ENCODE results near the gene TFIP11. TPM values are rescaled to one million over a fixed set of nuclear protein-coding genes. Genes with fewer than 3 reads are reported as not detected.
A peak's percentile ranks its signal among the peaks of the same experiment; 100 is the strongest.

The TFIP11 gene
- total and polyA plus RNA-seq, 2 donors (not counting 1 experiment from before 2014, with no cell fraction given), result 33.5 to 82.8 TPM

- H3K4me1 Mint-ChIP-seq, result peaks cover 44% of the 10 kb centered on the region
- H3K27me3 Mint-ChIP-seq, result no peaks in the 10 kb centered on the region
- H3K4me2 ChIP-seq (replicated peaks; ENCODE audit: low read depth, low read length, poor library complexity, severe bottlenecking), result peak overlapping the region; percentile 72
- H3K27ac Mint-ChIP-seq, result peak overlapping the region; percentile 94
- H3K9me3 Mint-ChIP-seq (ENCODE audit: insufficient read depth), result no peaks in the 10 kb centered on the region
- peak; percentile 69 for DNase-seq
- ChIA-PET CTCF (interaction anchor here (0.8 to 3.3 kb wide), 4 partner anchors 22 to 109 kb away, joined by 4 to 13 read pairs (median 6); partner anchors contain the start of gene TFIP11), POLR2A (interaction anchor here (0.6 to 1.9 kb wide), 4 partner anchors 11 to 68 kb away, joined by 3 to 10 read pairs (median 6); partner anchors contain the start of genes HPS4, SRRD and TFIP11)
- H3K79me2 ChIP-seq (ENCODE audit: control insufficient read depth, insufficient read depth, low read length), result no peaks in the 10 kb centered on the region
- H3K9ac ChIP-seq (ENCODE audit: low read length), result peak overlapping the region; percentile 54
- peak overlapping the region; percentile 81 to 90 for H3K27ac ChIP-seq (ENCODE audit: low read length in 2 of 2)
- peak; percentile 64 for ATAC-seq (ENCODE audit: low read depth)
- H3K4me3 ChIP-seq (ENCODE audit: control extremely low read depth in 1 of 5, extremely low read depth in 1 of 5, insufficient read depth in 1 of 5, low read depth in 2 of 5, low read length in 4 of 5), result peak overlapping the region; percentile 7 to 63 (median 30)
- peaks cover 0 to 22% of the 10 kb centered on the region in 2 experiments for H3K36me3 ChIP-seq (replicated peaks in 1 of 2; ENCODE audit: control extremely low read depth in 1 of 2, control insufficient read depth in 1 of 2, extremely low read depth in 1 of 2, insufficient read depth in 2 of 2, low read length in 1 of 2)
- H2AFZ ChIP-seq (ENCODE audit: insufficient read depth, low read depth, low read length, poor library complexity, severe bottlenecking), result peak overlapping the region; percentile 77
- TF ChIP-seq EZH2 (IDR thresholded peaks at IDR 0.05; ENCODE audit: borderline replicate concordance, insufficient read depth, low read depth, low read length, poor library complexity, severe bottlenecking) (no peak), CTCF (IDR thresholded peaks at IDR 0.05) (no peak)
- peak overlapping the region; percentile 73 for H3K4me3 Mint-ChIP-seq
- 10% methylated on average over 6 of the region's 13 CpGs for WGBS (ENCODE audit: insufficient coverage)
- peaks cover 0 to 3% (median 0%) of the 10 kb centered on the region in 3 donors for H3K9me3 ChIP-seq (ENCODE audit: control extremely low read depth in 1 of 3, control insufficient read depth in 2 of 3, insufficient read depth in 1 of 3, low read length in 2 of 3)
- no peaks in the 10 kb centered on the region for H4K20me1 ChIP-seq (ENCODE audit: control insufficient read depth, insufficient read depth, low read length, poor library complexity, severe bottlenecking)
- intact Hi-C loops (cut with micrococcal nuclease), result loop anchor here (1.0 to 5.0 kb wide), 3 partner anchors 22 to 57 kb away; partner anchors contain the start of gene TPST2
- no peaks in the 10 kb centered on the region for H3K27me3 ChIP-seq (replicated peaks in 1 of 4; ENCODE audit: control extremely low read depth in 1 of 4, control insufficient read depth in 3 of 4, insufficient read depth in 4 of 4, low read length in 3 of 4)
- peaks cover 32 to 44% of the 10 kb centered on the region in 2 donors for H3K4me1 ChIP-seq (ENCODE audit: control insufficient read depth in 2 of 2, insufficient read depth in 2 of 2, low read length in 2 of 2)
Measured at GRCh38 chr22:26534874-26535602, 22.8 kb upstream of the TFIP11 start.

All from B cell (primary cell).